ENCODE results near the gene ZDHHC1.
"Not testable (repeated sequence)": the region's sequence is repeated elsewhere in the genome, so short reads cannot be mapped to it uniquely, and the experiment has no call there.

Gene ZDHHC1

DNA sequence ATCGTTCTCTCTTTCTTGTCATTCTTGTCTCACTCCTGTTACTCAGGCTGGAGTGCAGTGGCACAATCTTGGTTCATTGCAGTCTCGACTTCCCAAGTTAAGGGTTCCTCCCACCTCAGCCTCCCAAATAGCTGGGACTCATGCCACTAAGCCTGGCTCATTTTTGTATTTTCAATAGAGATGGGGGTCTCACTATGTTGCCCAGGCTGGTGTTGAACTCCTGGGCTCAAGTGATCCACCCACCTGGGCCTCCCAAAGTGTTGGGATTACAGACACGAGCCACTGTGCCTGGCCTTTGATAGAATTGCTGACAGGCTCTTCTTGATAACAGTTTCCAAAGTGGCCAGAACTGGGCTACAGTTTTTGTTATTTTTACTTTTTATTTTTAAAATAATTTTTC lies 55.2 kb downstream of the ZDHHC1 start:
- DNase-seq (ENCODE audit: low spot score) = no peak

DNA sequence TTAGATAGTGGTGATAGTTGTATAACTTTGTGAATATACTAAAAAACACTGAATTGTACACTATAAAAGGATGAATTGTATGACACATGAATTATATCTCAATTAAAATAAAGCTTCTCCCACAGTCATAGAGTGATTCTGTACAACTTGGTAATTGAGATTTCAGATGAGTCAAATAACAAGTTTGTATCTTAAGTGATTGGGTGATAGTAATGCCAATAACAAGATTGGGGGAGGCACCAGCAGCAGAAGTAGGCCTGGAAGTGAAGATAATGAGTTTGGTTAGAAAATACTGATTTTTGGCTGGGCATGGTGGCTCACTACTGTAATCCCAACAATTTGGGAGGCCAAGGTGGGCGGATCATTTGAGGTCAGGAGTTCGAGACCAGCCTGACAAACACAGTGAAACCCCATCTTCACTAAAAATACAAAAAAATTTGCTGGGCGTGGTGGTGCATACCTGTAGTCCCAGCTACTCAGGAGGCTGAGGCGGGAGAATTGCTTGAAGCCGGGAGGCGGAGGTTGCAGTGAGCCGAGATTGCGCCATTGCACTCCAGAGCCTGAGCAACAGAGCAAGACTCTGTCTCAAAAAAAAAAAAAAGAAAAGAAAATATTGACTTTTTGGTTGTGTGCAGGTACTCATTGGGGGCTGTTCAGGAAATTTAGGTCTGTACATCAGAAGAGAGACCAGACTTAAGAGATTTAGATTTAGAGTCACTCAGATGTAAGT lies 56.6 kb downstream of the ZDHHC1 start:
- DNase-seq (ENCODE audit: low spot score) = not testable (repeated sequence)

DNA sequence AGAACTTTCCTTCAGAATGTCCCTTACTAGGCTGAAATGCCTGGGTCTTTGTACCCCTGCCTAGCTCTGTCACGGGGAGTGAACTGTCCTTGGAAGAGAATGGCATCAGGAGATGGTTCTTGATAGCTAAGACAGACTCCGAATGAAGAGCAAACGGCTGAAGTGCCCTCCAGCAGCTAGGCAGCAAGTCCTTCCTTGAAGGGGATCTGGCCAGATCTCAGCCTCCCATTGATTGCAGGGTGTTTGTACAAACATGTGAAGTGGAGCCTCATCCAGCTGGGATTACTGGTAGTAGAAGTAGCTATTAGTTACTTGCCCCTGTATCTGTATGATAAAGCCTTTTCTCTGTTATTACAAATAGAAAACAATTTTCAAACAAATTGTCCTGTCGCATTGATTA lies 58.7 kb downstream of the ZDHHC1 start:
- DNase-seq (ENCODE audit: low spot score) = no peak

DNA sequence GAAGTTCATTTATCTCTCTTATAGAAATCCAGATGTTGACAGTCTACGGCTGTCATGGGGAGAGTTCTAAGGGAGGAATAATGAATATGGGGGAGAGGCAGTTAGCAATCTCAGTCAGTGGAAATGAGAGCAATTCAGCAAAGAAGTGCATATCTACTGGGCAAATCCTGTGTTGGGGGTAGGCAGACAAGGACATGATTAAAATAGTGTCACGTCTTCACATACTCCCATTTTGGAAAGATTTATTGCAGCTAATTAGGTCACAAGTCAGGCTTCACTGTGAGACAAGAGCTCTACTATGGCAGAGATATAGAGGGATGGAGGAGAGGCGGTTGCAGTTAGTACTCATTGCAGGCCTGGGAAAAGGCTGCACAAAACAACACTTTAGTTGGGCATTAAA lies 59.9 kb downstream of the ZDHHC1 start:
- no peak for DNase-seq (ENCODE audit: low spot score)

DNA sequence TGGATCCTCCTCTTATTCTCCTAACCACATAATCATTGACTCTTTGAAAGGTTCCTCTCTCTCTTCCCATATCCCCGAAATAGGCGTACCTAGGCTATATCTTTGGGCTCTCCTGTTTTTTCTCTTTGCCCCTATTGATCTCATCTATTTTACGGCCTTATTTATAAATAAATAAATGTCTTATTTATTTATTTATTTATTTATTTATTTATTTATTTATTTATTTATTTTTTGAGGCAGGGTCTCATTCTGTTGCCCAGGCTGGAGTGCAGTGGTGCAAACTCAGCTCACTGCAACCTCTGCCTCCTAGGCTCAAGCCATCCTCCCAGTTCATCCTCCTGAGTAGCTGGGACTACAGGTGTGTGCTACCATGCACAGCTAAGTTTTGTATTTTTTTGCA lies 63.8 kb downstream of the ZDHHC1 start:
- not testable (repeated sequence) for DNase-seq (ENCODE audit: low spot score)

DNA sequence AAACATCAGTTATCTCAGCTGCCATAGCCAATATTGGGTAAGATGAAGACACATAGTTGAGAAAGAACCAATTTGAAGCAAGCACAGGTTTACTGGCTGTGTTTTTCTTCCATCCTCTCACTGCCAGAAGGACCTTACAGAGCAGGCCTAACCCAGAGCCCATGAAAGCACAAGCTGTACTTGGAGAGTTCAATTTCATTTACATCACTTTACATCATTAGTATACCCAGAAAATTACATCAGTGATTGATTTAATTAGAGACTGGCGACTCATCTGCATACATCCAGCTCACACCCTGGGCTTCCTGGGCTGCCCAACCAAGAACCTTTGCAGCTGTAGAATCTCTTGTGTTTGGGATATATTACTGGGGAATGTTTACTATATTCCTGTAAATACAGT lies 66.0 kb downstream of the ZDHHC1 start:
- DNase-seq (ENCODE audit: low spot score) = no peak

DNA sequence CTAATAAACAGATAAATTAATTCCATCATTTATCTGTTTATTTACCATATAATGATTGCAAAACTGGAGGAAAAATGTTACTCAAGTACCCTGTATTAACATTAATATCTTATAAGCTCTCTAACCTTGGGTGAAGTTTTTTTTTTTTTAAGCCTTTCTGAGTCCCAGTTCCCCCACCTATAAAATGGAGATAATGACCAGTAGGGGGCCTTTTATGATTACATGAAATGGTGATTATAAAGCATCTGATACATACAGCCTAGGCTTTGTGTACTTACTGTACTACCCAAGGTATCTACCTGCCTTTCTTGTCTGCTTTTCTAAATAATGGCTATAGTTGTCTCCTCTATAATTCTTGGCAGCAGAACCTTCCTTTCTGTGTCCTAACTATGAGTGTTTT lies 67.1 kb downstream of the ZDHHC1 start:
- no peak for DNase-seq (ENCODE audit: low spot score)

DNA sequence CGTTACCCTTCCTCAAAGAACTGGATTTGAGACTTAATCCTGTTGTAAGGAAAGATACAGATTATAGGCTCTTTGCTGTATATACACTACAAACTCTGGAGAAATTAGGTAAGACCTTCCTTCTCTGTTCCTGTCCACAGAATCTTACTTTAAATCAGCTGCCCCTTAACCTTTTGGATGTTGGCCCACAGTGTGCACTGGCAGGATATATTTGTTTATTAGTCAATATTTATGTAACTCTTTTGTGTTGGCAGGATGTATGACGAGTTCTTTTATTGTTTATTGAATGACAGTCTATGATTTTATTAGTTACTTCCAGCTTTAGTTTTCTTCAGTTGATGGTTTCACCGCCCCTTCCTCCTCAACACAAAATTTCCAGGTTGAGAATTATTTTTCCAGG lies 69.9 kb downstream of the ZDHHC1 start:
- no peak for DNase-seq (ENCODE audit: low spot score)

DNA sequence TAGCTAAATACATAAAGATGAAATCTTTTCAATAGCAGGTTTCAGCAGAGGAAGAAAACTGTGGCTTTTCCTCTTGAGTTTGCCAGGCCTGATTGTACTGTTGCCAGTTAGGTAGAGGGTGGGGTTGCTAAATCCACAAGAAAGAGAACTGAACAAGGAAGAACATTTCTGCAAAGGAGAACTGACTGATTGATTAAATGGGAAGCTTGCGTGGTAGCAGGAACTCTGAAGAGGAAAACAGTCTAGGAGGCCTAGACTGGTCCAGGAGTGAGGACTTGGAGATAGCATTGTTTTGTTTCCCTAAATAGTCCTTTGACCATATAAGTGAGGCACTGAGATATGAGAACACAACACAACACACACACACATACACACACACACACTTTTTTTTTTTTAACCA lies 70.9 kb downstream of the ZDHHC1 start:
- no peak for DNase-seq (ENCODE audit: low spot score)

Data from germinal center (tissue), 1 donor.